GM21526 (cell line): ENCODE measurements around the gene TRDN.
"Not testable (repeated sequence)": the region's sequence is repeated elsewhere in the genome, so short reads cannot be mapped to it uniquely, and the experiment has no call there.

Experiments
- ATAC-seq: cut with Tn5 transposase; IDR thresholded peaks from one replicate; pipeline ENCODE4 v1.9.1; 2021; ENCODE audit warnings: moderate library complexity; ENCODE audit not compliant: unreplicated experiment, low FRiP score

The TRDN gene

DNA sequence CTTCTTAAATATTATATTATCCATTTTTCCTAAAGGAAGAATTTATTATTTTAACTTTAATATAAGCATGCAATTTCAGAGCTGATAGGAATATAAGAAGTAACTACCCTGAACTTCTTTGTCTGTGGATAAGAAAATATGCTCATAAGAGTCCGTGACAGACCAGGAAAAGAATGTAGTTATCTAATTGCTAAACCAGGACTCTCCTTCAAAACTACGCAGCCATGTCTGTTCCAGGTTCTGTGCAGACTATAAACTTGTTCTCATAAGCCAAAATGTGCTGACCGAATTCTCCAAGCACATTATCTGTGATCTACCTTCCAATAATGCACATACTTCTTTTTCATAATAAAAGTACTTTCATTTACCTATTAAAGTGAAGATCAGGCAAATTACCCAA lies 116.5 kb downstream of the TRDN start:
- ATAC-seq, result no peak

DNA sequence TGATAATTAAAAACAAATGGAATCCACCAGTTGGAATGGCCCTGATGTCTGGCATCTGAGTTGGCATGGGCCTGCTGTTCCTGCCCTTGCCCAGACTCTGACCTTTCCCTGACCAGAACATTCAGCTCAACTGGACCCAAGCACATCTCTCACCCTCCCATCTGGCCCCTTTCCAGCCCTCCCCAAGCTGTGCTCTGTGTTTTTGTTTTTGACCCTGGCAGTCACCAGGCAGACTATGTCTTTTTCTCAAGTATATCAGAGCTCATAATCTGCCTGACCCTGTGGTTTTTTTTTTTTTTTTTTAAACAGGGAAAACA lies 117.6 kb downstream of the TRDN start:
- no peak for ATAC-seq

DNA sequence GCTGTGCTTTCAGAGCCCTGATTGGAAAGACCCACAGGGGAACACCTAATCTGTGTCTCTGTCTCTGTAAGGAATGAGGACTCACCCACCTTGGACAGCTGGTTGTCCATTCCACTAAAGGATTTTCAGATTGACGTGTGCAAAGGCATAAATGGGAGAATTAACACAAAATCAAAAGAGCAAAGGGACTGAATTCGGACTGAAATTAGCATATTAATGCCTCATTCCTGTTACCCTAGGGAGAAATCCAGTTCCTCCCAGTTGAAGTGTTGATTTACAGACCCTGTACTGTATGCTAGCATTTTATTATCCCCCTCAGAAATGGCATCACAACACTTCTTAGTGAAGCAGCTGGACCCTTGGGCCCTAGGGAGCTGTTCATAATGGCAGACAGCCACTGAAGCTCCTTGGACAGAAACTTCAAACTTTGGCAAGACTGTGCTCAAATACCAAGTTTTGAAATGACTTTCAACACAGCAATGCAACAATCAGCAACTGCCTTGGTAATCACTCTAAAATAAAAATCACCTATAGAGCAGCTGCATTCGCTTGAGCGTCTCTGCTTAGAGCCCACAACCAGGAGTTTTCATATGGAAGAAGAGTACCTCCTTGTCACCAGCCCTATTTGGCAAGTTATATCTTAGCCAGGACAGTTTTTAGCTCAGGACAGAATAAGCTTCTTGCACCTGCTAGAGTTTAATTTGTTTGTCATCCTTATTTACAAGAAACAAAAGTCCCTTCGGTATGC lies 118.1 kb downstream of the TRDN start:
- ATAC-seq, result no peak

DNA sequence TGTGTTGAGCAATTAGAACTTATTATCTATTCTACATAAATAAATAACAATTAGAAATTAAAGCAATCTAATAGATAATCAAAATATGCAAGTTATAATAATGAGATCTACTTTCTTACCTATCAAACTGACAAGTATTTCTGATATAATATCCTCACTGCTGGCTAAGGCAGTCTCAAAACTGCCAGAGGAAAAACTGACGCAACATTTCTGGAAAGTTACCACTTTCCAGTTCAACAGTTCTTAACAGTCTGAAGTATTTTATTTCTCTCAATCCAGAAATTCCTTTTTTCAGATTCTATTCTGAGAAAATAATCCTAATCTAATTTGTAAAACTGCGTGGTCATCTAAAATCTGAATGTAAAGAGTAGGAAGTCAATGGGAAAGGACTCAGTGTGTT lies 121.0 kb downstream of the TRDN start:
- ATAC-seq, result no peak

DNA sequence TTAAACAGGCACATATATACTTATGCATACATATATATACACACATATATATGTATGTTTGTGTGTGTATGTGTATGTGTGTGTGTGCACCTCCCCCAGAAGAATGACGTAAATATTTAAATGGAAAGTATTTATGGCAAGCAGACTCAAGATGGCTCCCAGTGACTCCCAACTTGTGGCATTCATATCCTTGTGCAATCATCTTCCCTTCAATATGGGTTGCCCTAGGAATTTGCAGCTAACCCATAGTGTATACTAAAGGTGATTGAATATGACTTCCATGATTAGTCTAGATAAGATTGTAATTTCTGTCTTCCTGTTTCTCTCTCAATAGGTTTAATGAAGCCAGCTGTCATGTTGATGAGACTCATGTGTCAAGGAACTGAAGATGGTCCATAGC lies 127.6 kb downstream of the TRDN start:
- no peak for ATAC-seq

DNA sequence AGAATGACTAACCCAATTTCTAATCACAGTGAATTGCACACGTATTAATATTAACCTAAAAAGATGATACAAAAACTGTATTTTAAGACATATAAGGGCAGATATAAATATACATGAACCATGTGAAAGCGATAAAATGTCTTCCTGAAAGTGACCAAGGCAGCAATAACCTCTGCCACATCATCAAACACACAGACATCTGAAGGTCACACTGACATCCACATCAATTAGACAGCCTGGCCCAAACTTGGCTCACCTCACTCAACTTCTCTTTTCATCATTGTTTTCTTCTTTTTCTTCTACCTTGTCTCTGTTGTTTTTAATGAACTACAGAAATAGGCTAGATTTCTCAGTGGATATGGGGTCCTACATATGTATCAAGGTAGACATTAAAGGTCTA lies 128.5 kb downstream of the TRDN start:
- ATAC-seq, result no peak

DNA sequence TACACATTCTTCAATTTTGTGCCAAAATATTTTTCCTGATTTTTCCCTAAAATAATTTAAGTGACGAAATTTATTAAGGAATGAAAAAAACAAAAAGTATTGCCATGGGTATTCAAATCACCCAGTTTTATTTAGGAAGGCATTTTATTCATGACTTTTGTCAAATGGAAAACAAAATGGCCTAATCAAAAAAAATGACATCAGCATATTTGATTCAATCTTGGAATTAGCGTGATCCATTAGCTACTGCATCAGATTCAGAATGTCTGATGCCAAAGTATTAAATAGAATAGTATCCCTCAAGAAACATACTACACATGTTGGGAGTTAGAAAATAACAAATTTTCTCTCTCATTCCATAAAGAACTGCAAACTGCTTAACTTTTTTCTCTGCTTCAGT lies 129.2 kb downstream of the TRDN start:
- no peak for ATAC-seq

GRCh38 chr6:123503619-123504018 lies 133.1 kb downstream of the TRDN start:
- ATAC-seq, result no peak

GRCh38 chr6:123497025-123497424 lies 139.7 kb downstream of the TRDN start:
- no peak for ATAC-seq

DNA sequence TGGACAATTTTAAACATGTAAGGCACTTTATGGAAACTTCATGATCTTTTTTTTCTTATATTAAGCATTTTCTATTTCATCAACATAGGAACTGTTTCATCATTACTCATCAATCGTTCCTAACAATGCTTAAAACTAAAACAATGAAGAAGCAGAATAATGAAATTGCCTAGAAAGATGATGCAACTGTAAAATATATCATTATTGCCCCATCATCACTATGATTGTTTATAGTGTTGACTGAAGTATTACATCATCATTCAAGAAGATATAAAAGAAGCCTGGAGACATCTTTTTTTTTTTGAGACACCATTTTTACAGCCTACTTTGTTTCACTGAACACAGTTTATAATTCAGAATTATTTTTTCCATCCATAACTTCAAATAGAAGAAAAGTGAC lies 147.2 kb downstream of the TRDN start:
- ATAC-seq, result no peak

DNA sequence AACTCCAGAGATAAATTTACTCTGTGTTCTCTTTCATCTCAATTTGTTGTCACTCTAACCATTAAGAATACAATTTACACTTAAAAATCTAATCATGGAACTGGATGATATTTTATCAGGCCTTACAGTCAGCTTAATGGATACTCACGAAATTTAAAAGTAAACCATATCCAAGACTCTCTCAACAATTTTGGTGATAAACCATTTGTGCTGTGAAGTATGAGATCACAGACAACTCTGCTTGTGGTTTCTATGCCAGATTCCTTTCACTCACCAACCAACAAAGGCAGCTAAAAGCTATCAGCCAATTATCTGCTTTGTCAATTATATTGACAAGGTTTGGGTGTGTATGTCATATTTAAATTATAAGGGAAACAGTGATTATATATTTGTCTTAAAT lies 155.8 kb downstream of the TRDN start:
- ATAC-seq, result no peak

GRCh38 chr6:123472025-123472702 lies 164.6 kb downstream of the TRDN start:
- not testable (repeated sequence) for ATAC-seq

- no peak for ATAC-seq
Measured at GRCh38 chr6:123467392-123467791, 169.4 kb downstream of the TRDN start.

GRCh38 chr6:123462152-123462551 lies 174.6 kb downstream of the TRDN start:
- ATAC-seq, result no peak

GRCh38 chr6:123458218-123458617 lies 178.5 kb downstream of the TRDN start:
- no peak for ATAC-seq

DNA sequence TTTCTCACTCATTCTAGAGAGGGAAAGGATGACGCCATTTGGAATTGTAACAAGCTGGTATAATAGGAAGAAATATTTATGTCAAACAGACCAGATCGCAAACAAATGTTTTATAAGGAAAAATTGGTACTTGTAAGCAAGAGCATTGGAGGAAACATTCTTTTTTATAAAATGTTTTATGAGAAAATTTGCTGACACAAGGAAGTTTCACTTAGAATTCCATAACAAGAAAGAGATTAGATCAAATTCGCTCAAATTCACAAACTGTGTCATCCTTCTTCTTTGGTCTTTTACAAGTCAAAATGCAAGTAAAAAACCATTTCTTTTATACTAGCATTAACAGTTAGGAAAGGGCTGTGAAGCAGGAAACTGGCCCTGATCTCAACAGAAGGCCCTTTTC lies 179.9 kb downstream of the TRDN start:
- no peak for ATAC-seq

GRCh38 chr6:123454448-123454847 lies 182.3 kb downstream of the TRDN start:
- ATAC-seq, result no peak

GRCh38 chr6:123453071-123453470 lies 183.7 kb downstream of the TRDN start:
- not testable (repeated sequence) for ATAC-seq

GRCh38 chr6:123448306-123448884 lies 188.4 kb downstream of the TRDN start:
- ATAC-seq, result no peak

DNA sequence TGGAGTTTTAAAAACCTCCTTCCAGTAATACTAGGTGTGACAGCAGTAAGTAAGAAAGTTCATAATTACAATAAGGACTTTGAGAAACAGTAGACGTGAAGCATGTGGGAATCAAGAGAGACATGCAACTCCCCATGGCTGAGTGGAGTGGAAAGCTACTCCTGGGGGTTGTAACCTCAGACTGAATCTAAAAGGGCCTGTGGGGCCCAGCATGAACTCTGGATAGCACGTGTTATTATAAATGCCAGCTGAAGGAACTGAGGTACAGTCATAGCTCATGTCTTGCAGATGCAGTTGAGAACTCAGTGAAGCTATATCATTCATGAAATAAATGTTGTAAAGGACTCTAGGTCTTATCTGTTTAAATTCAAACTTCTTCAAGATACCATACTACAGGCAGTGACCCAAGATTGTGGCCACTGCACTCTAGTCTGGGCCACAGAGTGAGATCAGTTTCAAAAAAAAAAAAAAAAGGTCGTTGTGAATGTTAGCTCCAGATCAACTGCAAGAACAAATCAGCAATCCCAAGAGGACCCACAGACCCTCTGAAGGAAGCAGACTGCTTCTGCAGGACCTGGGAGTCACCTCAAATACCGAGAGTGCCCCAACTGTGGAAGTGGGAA lies 189.3 kb downstream of the TRDN start:
- no peak for ATAC-seq

DNA sequence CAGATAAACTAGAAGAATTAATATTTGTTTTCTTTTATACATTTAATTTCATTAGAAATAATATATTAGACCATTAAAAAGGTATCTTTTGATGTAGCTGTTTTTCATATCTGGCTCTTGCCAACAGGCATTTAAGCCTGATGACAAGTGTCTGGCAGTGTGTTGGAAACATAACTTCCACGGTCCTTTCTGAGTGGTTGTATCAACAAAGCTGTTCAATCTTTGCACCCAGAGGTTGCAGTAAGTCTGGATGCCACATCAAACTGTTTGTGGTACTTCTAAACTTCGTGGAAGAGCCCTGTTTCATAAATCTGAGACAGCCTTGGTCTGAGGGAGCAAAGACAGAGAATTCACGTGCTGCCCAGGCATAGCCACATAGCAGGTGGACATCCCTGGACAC lies 197.4 kb downstream of the TRDN start:
- ATAC-seq, result no peak

GRCh38 chr6:123434186-123434585 lies 202.6 kb downstream of the TRDN start:
- no peak for ATAC-seq
